Osteoblast (primary cell): ENCODE measurements around the gene TINAGL1. TPM values are rescaled to one million over a fixed set of nuclear protein-coding genes. Genes with fewer than 3 reads are reported as not detected.
A peak's percentile ranks its signal among the peaks of the same experiment; 100 is the strongest.

ENCODE experiments used
- DNase-seq: peaks from one replicate; pipeline ENCODE4 v3.0.0; 2011; ENCODE audit warnings: low spot score, mixed read lengths; ENCODE audit not compliant: insufficient read length; ENCODE audit errors: missing footprints
- H2AFZ ChIP-seq: 2 replicates; pipeline ENCODE4 v1.6.0; 2011; ENCODE audit warnings: mild to moderate bottlenecking, low read length
- H3K27ac ChIP-seq: 2 replicates; pipeline ENCODE4 v1.5.1; 2011; ENCODE audit warnings: mild to moderate bottlenecking, low read depth, low read length, moderate library complexity
- H3K27me3 ChIP-seq: 2 replicates; pipeline ENCODE4 v1.6.0; 2012; ENCODE audit warnings: mild to moderate bottlenecking, control low read depth, inconsistent platforms, low read length, moderate library complexity; ENCODE audit not compliant: insufficient read depth
- H3K36me3 ChIP-seq: 2 replicates; pipeline ENCODE4 v1.5.1; 2011; ENCODE audit warnings: mild to moderate bottlenecking, low read length, control low read depth, moderate library complexity; ENCODE audit not compliant: insufficient read depth
- H3K4me1 ChIP-seq: 2 replicates; pipeline ENCODE4 v1.5.1; 2011; ENCODE audit warnings: mild to moderate bottlenecking, low read length, control low read depth, moderate library complexity; ENCODE audit not compliant: insufficient read depth
- H3K4me2 ChIP-seq: 2 replicates; pipeline ENCODE4 v1.6.0; 2011; ENCODE audit warnings: mild to moderate bottlenecking, low read length; ENCODE audit not compliant: insufficient read depth
- H3K4me3 ChIP-seq: fragments of 200-600 bp; sonication (generic); 3 replicates; pipeline ENCODE4 v1.5.1; 2012; ENCODE audit warnings: mild to moderate bottlenecking, low read length, inconsistent platforms; ENCODE audit not compliant: insufficient read depth
- H3K79me2 ChIP-seq: 2 replicates; pipeline ENCODE4 v1.6.0; 2012; ENCODE audit warnings: mild to moderate bottlenecking, low read length, control low read depth, inconsistent platforms; ENCODE audit not compliant: insufficient read depth
- H3K9me3 ChIP-seq: 2 replicates; pipeline ENCODE4 v1.5.1; 2011; ENCODE audit warnings: low read depth, low read length, control low read depth
- H4K20me1 ChIP-seq: 2 replicates; pipeline ENCODE4 v1.6.0; 2012; ENCODE audit warnings: mild to moderate bottlenecking, low read length, control low read depth; ENCODE audit not compliant: insufficient read depth
- total RNA-seq: library from RNA; depleted of rRNA; stranded (reverse); fragments of >200 nt; gene quantifications from 2 replicates; pipeline ENCODE4 v1.2.3, GENCODE V29; 2012
- TF ChIP-seq, protein P1 (sequence below): IDR thresholded peaks from 2 replicates; pipeline ENCODE4 v1.5.1; 2011; ENCODE audit warnings: mild to moderate bottlenecking, low read depth, low read length, moderate library complexity; ENCODE audit errors: extremely low read depth

TINAGL1 gene
- total RNA-seq, 1 donor, result 50.3 TPM

DNA sequence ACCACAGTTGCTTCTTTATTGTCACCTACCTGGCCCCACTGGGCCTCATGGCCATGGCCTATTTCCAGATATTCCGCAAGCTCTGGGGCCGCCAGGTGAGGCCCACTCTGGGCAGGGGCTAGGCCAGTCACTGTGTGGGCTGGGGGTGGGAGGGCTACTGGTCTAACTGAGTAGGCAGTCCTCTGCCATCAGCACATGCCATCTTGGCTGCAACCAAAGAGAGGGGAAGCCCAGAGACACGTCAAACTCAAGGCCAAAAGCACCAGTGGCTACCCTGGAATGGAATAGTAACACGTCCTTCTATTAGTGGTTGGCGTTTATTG, 45.1 kb downstream of the TINAGL1 start:
- TF ChIP-seq, protein P1, sequence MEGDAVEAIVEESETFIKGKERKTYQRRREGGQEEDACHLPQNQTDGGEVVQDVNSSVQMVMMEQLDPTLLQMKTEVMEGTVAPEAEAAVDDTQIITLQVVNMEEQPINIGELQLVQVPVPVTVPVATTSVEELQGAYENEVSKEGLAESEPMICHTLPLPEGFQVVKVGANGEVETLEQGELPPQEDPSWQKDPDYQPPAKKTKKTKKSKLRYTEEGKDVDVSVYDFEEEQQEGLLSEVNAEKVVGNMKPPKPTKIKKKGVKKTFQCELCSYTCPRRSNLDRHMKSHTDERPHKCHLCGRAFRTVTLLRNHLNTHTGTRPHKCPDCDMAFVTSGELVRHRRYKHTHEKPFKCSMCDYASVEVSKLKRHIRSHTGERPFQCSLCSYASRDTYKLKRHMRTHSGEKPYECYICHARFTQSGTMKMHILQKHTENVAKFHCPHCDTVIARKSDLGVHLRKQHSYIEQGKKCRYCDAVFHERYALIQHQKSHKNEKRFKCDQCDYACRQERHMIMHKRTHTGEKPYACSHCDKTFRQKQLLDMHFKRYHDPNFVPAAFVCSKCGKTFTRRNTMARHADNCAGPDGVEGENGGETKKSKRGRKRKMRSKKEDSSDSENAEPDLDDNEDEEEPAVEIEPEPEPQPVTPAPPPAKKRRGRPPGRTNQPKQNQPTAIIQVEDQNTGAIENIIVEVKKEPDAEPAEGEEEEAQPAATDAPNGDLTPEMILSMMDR, result no peak
- H3K4me3 ChIP-seq, result no peak overlapping the region
- H3K36me3 ChIP-seq, result no peaks in the 10 kb centered on the region
- no peaks in the 10 kb centered on the region for H3K79me2 ChIP-seq
- H3K27me3 ChIP-seq, result no peaks in the 10 kb centered on the region
- H4K20me1 ChIP-seq, result no peaks in the 10 kb centered on the region
- no peaks in the 10 kb centered on the region for H3K9me3 ChIP-seq
- peaks cover 12% of the 10 kb centered on the region for H3K4me1 ChIP-seq
- DNase-seq, result no peak
- H2AFZ ChIP-seq, result no peak overlapping the region
- H3K27ac ChIP-seq, result no peak overlapping the region
- H3K4me2 ChIP-seq, result no peak overlapping the region

DNA sequence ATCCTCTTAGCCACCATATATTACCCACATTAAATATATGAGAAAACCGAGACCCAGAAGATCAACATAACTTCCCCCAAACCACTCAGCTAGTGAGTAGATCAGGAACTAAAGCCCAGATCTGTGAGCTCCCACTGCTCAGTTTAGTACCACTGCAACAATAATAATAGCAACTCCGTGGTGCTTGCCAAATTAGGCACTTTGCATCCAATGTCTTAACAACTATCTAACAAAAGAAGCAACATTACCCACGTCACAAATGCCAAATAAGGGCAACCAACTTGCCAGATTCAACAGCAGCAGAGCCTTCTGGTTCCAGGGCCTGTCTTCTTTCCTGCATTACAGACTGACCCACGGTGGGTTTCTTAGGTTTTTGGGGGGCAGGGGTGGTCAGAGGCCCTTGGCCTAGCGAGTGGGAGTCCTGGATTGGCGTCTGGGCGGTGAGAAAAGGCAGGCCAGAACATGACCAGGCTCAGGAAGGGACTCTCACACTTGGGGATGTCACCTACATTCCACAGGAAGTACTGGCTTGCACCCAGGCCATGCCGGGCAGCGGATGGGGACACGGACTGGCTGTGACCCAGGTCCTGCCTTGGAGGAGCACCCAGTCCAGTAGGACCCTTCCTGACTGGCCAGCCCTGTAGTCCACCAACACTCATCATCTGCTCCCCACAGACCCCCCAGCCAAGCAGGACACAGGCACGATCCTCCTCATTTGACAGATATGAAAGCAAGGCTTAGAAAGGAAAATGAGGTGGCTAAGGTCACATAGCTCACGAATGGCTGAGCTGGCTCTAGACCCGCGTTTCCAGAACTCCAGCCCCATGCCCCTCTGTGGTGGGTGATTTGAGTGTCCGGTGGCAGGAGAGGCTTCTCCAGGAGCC, 45.8 kb downstream of the TINAGL1 start:
- TF ChIP-seq, protein P1, result no peak
- Histone ChIP-seq H3K27me3 (no peaks in the 10 kb centered on the region), H3K4me1 (peaks cover 18% of the 10 kb centered on the region), H3K4me2 (no peak overlapping the region), H3K27ac (no peak overlapping the region), H4K20me1 (no peaks in the 10 kb centered on the region), H3K4me3 (no peak overlapping the region), H3K9me3 (no peaks in the 10 kb centered on the region), H3K36me3 (no peaks in the 10 kb centered on the region), H2AFZ (no peak overlapping the region), H3K79me2 (no peaks in the 10 kb centered on the region)
- DNase-seq, result peak; percentile 84

DNA sequence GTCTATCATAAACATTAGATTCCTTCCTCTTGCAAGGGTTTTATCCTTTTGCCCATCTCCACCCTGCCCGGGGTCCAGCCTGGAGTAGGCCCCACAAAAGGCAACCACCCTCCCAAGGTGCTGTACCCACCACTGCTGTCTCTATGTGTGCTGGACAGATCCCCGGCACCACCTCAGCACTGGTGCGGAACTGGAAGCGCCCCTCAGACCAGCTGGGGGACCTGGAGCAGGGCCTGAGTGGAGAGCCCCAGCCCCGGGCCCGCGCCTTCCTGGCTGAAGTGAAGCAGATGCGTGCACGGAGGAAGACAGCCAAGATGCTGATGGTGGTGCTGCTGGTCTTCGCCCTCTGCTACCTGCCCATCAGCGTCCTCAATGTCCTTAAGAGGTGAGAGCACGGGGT, 47.0 kb downstream of the TINAGL1 start:
- H3K79me2 ChIP-seq, result no peaks in the 10 kb centered on the region
- H3K4me2 ChIP-seq, result no peak overlapping the region
- no peak for DNase-seq
- H3K27me3 ChIP-seq, result no peaks in the 10 kb centered on the region
- H3K4me3 ChIP-seq, result no peak overlapping the region
- no peak overlapping the region for H3K27ac ChIP-seq
- peaks cover 5% of the 10 kb centered on the region for H3K36me3 ChIP-seq
- H2AFZ ChIP-seq, result no peak overlapping the region
- TF ChIP-seq, protein P1, result no peak
- peaks cover 4% of the 10 kb centered on the region for H4K20me1 ChIP-seq
- no peaks in the 10 kb centered on the region for H3K9me3 ChIP-seq
- H3K4me1 ChIP-seq, result peaks cover 31% of the 10 kb centered on the region

DNA sequence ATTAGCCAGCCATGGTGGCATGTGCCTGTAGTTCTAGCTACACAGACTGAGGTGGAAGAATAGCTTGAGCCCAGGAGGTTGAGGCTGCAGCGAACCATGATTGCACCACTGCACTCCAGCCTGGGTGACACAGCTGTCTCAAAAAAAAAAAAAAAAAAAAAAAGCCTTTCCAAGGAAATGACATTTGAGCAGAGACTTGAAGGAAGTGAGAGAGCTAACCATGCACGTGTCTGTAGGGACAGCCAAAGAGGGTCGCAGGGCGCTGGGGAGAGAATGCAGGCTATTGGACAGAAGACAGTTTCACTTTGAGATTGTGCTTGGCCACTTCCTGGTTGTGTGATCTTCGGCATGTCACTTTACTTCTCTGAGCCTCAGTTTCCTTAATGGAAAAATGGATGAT, 48.0 kb downstream of the TINAGL1 start:
- Histone ChIP-seq H3K4me2 (no peak overlapping the region), H3K4me1 (peaks cover 31% of the 10 kb centered on the region)

More for the DNA sequence above, 48.0 kb downstream of the TINAGL1 start:
- Histone ChIP-seq H3K36me3 (peaks cover 11% of the 10 kb centered on the region), H3K4me3 (no peak overlapping the region), H3K27me3 (no peaks in the 10 kb centered on the region), H3K27ac (no peak overlapping the region), H3K9me3 (no peaks in the 10 kb centered on the region), H2AFZ (no peak overlapping the region), H3K79me2 (no peaks in the 10 kb centered on the region), H4K20me1 (peaks cover 10% of the 10 kb centered on the region)
- TF ChIP-seq, protein P1, result no peak
- no peak for DNase-seq
